Endothelial cell of umbilical vein (primary cell): ENCODE results near the gene UAP1L1. TPM values are rescaled to one million over a fixed set of nuclear protein-coding genes. Genes with fewer than 3 reads are reported as not detected.
"Not testable (repeated sequence)": the region's sequence is repeated elsewhere in the genome, so short reads cannot be mapped to it uniquely, and the experiment has no call there.

Source experiments
- BruUV-seq: library from RNA; stranded (reverse); fragments of 400-500 nt; replicated peaks from 2 replicates; lab custom pipeline; 2021; lab: Mats Ljungman, UMichigan
- CTCF ChIA-PET: fragments of 300-600, 350-600 bp; sonication (Branson Sonifier 250); formaldehyde crosslinking; loops from one replicate; lab custom pipeline; 2021; ENCODE audit warnings: antibody characterized with exemption, inconsistent platforms; lab: Charles Lee
- POLR2A ChIA-PET: fragments of 300-600, 350-600 bp; sonication (Branson Sonifier 250); formaldehyde crosslinking; loops from one replicate; lab custom pipeline; 2021; ENCODE audit warnings: antibody characterized with exemption, inconsistent platforms; lab: Charles Lee
- DNase-seq: peaks from one replicate; pipeline ENCODE4 v3.0.0-alpha.2; 2011; ENCODE audit warnings: low read depth, low spot score
- FAIRE-seq: peaks from 2 replicates; lab custom pipeline; 2011; peaks lifted over from hg19 to GRCh38; lab: Jason Lieb, UNC
- H2AFZ ChIP-seq: 2 replicates; pipeline ENCODE4 v1.6.0; 2012; ENCODE audit warnings: low read depth, low read length, control low read depth, inconsistent platforms
- H3K27ac ChIP-seq: 2 replicates; pipeline ENCODE4 v1.5.1; 2011; ENCODE audit warnings: low read depth, mild to moderate bottlenecking, control low read depth, low read length, moderate library complexity; ENCODE audit not compliant: insufficient read depth
- H3K27me3 ChIP-seq, 2 experiments: 2 replicates each; pipeline versions ENCODE4 v1.6.0 to v1.6.1; 2011; ENCODE audit warnings: low read length in 2 of 2, mixed read lengths in 1 of 2; ENCODE audit not compliant: control insufficient read depth in 2 of 2, insufficient read depth in 2 of 2
- H3K36me3 ChIP-seq, 2 experiments: 2 replicates in 1 of 2; 3 replicates in 1 of 2; pipeline ENCODE4 v1.5.1; 2011; ENCODE audit warnings: low read length in 2 of 2, mild to moderate bottlenecking in 1 of 2, moderate library complexity in 1 of 2; ENCODE audit not compliant: control insufficient read depth in 2 of 2, insufficient read depth in 2 of 2; ENCODE audit errors: extremely low read depth in 1 of 2
- H3K4me1 ChIP-seq: 3 replicates; pipeline ENCODE4 v1.5.1; 2011; ENCODE audit warnings: mild to moderate bottlenecking, low read length; ENCODE audit not compliant: control insufficient read depth, insufficient read depth; ENCODE audit errors: extremely low read depth
- H3K4me2 ChIP-seq: 2 replicates; pipeline ENCODE4 v1.6.1; 2011; ENCODE audit warnings: low read length, control low read depth, mixed read lengths; ENCODE audit not compliant: insufficient read depth
- H3K4me3 ChIP-seq, 3 experiments: fragments of 200-600 bp in 1 of 3; sonication (generic), shearing (Covaris generic) in 1 of 3; replicated peaks in 1 of 3; 2 replicates each; pipeline ENCODE4 v1.5.1; 2011 to 2016; ENCODE audit warnings: control low read depth in 3 of 3, low read length in 3 of 3, mild to moderate bottlenecking in 2 of 3, inconsistent platforms in 1 of 3, low read depth in 1 of 3, moderate library complexity in 1 of 3; ENCODE audit not compliant: insufficient read depth in 1 of 3
- H3K79me2 ChIP-seq: 2 replicates; pipeline ENCODE4 v1.6.0; 2012; ENCODE audit warnings: low read length, inconsistent platforms; ENCODE audit not compliant: control insufficient read depth, insufficient read depth
- H3K9ac ChIP-seq: replicated peaks from 2 replicates; pipeline ENCODE3; 2011; ENCODE audit warnings: low read length, control low read depth; ENCODE audit not compliant: insufficient read depth; ENCODE audit errors: extremely low read depth
- H3K9me1 ChIP-seq: replicated peaks from 3 replicates; pipeline ENCODE4 v1.6.0; 2011; ENCODE audit warnings: mild to moderate bottlenecking, low read length; ENCODE audit not compliant: control insufficient read depth, insufficient read depth; ENCODE audit errors: extremely low read depth
- H3K9me3 ChIP-seq: replicated peaks from 2 replicates; pipeline ENCODE4 v1.5.1; 2012; ENCODE audit warnings: low read length, inconsistent platforms; ENCODE audit not compliant: control insufficient read depth, insufficient read depth
- H4K20me1 ChIP-seq: replicated peaks from 2 replicates; pipeline ENCODE3; 2011; ENCODE audit warnings: mild to moderate bottlenecking, low read length; ENCODE audit not compliant: control insufficient read depth, insufficient read depth; ENCODE audit errors: extremely low read depth
- EZH2 ChIP-seq: IDR thresholded peaks from 2 replicates; pipeline ENCODE4 v1.6.1; 2012; ENCODE audit warnings: borderline replicate concordance, low read depth, mild to moderate bottlenecking, moderate library complexity, low read length, inconsistent platforms; ENCODE audit not compliant: severe bottlenecking
- FOS ChIP-seq: IDR thresholded peaks from 2 replicates; pipeline ENCODE4 v1.6.1; 2011; ENCODE audit warnings: mild to moderate bottlenecking, low read length, moderate library complexity, borderline replicate concordance; ENCODE audit not compliant: insufficient read depth
- GATA2 ChIP-seq: IDR thresholded peaks from 2 replicates; pipeline ENCODE4 v1.7.0; 2011; ENCODE audit warnings: low read depth, mild to moderate bottlenecking, moderate library complexity, mixed read lengths, low read length; ENCODE audit not compliant: insufficient read length, insufficient read depth
- JUN ChIP-seq: IDR thresholded peaks from 2 replicates; pipeline ENCODE4 v1.6.1; 2011; ENCODE audit warnings: borderline replicate concordance, low read depth; ENCODE audit not compliant: insufficient read length, insufficient read depth
- MAX ChIP-seq: IDR thresholded peaks from 2 replicates; pipeline ENCODE4 v1.6.1; 2011; ENCODE audit not compliant: insufficient read depth, insufficient read length
- MYC ChIP-seq: IDR thresholded peaks from one replicate; pipeline ENCODE4 v1.6.1; 2011; ENCODE audit warnings: mild to moderate bottlenecking, low read depth, low read length
- POLR2A ChIP-seq: IDR thresholded peaks from 2 replicates; pipeline ENCODE4 v1.6.1; 2012; ENCODE audit warnings: low read depth, mild to moderate bottlenecking, control low read depth, low read length
- POLR2AphosphoS5 ChIP-seq: IDR thresholded peaks from 2 replicates; pipeline ENCODE4 v1.6.1; 2012; ENCODE audit warnings: low read depth, mild to moderate bottlenecking, control low read depth, low read length, moderate library complexity; ENCODE audit not compliant: insufficient read depth
- dilution Hi-C: fragments of 300-500 bp; cut with MboI; formaldehyde crosslinking; loops from one replicate; pipeline ENCODE4 v1.15.0; 2019; ENCODE audit warnings: low sequenced_read_pairs; ENCODE audit not compliant: extremely low pct_ligation_motif_present
- intact Hi-C: fragments of 100-400 bp; cut with micrococcal nuclease; formaldehyde crosslinking; loops from one replicate; pipeline ENCODE4 v1.10.0; 2022
- polyA plus RNA-seq, 4 experiments: library from polyadenylated mRNA; depleted of rRNA in 3 of 4; stranded (reverse) in 3 of 4; unstranded in 1 of 4; fragments of >200 nt; gene quantifications; 2 replicates each; pipeline versions ENCODE4 v1.2.1 to v1.2.3, GENCODE V29; 2011 to 2012; ENCODE audit warnings: missing spikeins in 1 of 4
- total RNA-seq: library from RNA; stranded (reverse); gene quantifications from 2 replicates; pipeline ENCODE4 v1.2.3, GENCODE V29; 2021
- TF ChIP-seq, protein P1 (sequence below), 2 donors: IDR thresholded peaks; 1 replicate in 1 of 2; 2 replicates in 1 of 2; pipeline ENCODE4 v1.5.1; 2011; ENCODE audit warnings: low read length in 2 of 2, mild to moderate bottlenecking in 2 of 2, moderate library complexity in 2 of 2, control low read depth in 1 of 2, inconsistent platforms in 1 of 2, low read depth in 1 of 2; ENCODE audit not compliant: insufficient read depth in 1 of 2; ENCODE audit errors: extremely low read depth in 1 of 2

The UAP1L1 gene
- total and polyA plus RNA-seq, 2 donors (not counting 3 experiments of a cell fraction or from before 2014, with no cell fraction given), result 26.0 to 41.7 TPM

- Histone ChIP-seq H3K36me3 (no peaks in the 10 kb centered on the region), H3K4me1 (peaks cover 15% of the 10 kb centered on the region), H3K79me2 (peaks cover 13% of the 10 kb centered on the region), H3K27ac (no peak overlapping the region), H2AFZ (no peak overlapping the region), H3K4me3 (no peak overlapping the region), H3K9me3 (no peaks in the 10 kb centered on the region), H3K9ac (no peak overlapping the region), H3K4me2 (no peak overlapping the region), H4K20me1 (no peaks in the 10 kb centered on the region), H3K27me3 (no peaks in the 10 kb centered on the region), H3K9me1 (no peaks in the 10 kb centered on the region)
- ChIA-PET POLR2A (interaction anchor here (0.7 kb wide), 2 partner anchors 60 to 119 kb away, joined by 6 read pairs; no protein-coding TSS in a partner anchor), CTCF (interaction anchor here (0.6 to 4.0 kb wide), 6 partner anchors 9 to 139 kb away, joined by 3 to 20 read pairs (median 4); partner anchors contain the start of gene RNF224)
- DNase-seq (no peak), FAIRE-seq (no peak)
- no TSS peak for BruUV-seq
- dilution Hi-C loops, result no loop called here
- TF ChIP-seq POLR2AphosphoS5 (no peak), POLR2A (no peak), EZH2 (no peak), FOS (no peak), MYC (no peak), JUN (no peak), MAX (no peak), GATA2 (no peak)
- TF ChIP-seq, protein P1, sequence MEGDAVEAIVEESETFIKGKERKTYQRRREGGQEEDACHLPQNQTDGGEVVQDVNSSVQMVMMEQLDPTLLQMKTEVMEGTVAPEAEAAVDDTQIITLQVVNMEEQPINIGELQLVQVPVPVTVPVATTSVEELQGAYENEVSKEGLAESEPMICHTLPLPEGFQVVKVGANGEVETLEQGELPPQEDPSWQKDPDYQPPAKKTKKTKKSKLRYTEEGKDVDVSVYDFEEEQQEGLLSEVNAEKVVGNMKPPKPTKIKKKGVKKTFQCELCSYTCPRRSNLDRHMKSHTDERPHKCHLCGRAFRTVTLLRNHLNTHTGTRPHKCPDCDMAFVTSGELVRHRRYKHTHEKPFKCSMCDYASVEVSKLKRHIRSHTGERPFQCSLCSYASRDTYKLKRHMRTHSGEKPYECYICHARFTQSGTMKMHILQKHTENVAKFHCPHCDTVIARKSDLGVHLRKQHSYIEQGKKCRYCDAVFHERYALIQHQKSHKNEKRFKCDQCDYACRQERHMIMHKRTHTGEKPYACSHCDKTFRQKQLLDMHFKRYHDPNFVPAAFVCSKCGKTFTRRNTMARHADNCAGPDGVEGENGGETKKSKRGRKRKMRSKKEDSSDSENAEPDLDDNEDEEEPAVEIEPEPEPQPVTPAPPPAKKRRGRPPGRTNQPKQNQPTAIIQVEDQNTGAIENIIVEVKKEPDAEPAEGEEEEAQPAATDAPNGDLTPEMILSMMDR (IDR thresholded peaks at IDR 0.05; ENCODE audit: extremely low read depth in 1 of 2, insufficient read depth in 1 of 2, low read depth in 1 of 2, low read length in 2 of 2), result no peak
- intact Hi-C loops, result no loop called here
Measured at GRCh38 chr9:137123468-137123837, 46.1 kb downstream of the UAP1L1 start.

DNA sequence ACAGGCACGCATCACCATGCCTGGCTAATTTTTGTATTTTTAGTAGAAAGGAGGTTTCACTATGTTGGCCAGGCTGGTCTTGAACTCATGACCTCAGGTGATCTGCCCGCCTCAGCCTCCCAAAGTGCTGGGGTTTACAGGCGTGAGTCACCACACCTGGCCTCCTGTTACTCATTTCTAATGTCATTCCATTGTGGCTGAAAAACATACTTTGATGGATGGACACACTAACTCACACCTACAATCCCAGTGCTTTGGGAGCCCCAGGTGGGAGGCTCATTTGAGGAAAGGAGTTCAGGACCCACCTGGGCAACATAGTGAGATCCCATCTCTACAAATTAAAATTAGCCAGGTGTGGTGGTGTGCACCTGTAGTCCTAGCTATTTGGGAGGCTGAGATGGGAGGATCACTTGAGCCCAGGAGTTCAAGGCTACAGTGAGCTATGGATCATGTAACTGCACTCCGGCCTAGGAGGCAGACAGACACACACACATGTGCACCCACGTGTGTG lies 46.7 kb downstream of the UAP1L1 start:
- H3K79me2 ChIP-seq, result peaks cover 18% of the 10 kb centered on the region
- intact Hi-C loops, H3K4me2 ChIP-seq, H3K4me3 ChIP-seq, FAIRE-seq, BruUV-seq, H3K27me3 ChIP-seq, dilution Hi-C loops, POLR2A ChIA-PET, H4K20me1 ChIP-seq, H3K9me1 ChIP-seq, H3K36me3 ChIP-seq, H3K9ac ChIP-seq, H3K9me3 ChIP-seq, H2AFZ ChIP-seq, H3K27ac ChIP-seq, DNase-seq: not testable (repeated sequence)
- CTCF ChIA-PET, result interaction anchor here (0.6 to 4.0 kb wide), 3 partner anchors 9 to 113 kb away, joined by 4 to 20 read pairs (median 6); partner anchors contain the start of gene RNF224
- H3K4me1 ChIP-seq, result peaks cover 21% of the 10 kb centered on the region
